Motor neuron (in vitro differentiated cells): ENCODE measurements around the gene HS2ST1. TPM values are rescaled to one million over a fixed set of nuclear protein-coding genes. Genes with fewer than 3 reads are reported as not detected.

ENCODE experiments used
- ATAC-seq, 8 experiments: fragments of 200-7000 bp; cut with Tn5 transposase; replicated peaks in 6 of 8; 2 replicates each; pipeline ENCODE4 v1.8.0; 2021; ENCODE audit warnings: mild to moderate bottlenecking in 8 of 8, moderate library complexity in 8 of 8
- H3K27ac ChIP-seq, 2 donors: fragments of 250-450 bp; sonication (Bioruptor Pico); 2 replicates each; pipeline ENCODE4 v1.9.0; 2021; ENCODE audit warnings: antibody characterized with exemption in 2 of 2, mild to moderate bottlenecking in 2 of 2, moderate library complexity in 1 of 2
- H3K4me1 ChIP-seq, 2 donors: fragments of 250-450 bp; sonication (Bioruptor Pico); replicated peaks in 1 of 2; 2 replicates each; pipeline ENCODE4 v1.6.1; 2021; ENCODE audit warnings: antibody characterized with exemption in 2 of 2, mild to moderate bottlenecking in 2 of 2, moderate library complexity in 1 of 2
- H3K4me3 ChIP-seq, 5 donors: fragments of 250-450 bp; sonication (Bioruptor Pico); 2 replicates each; pipeline ENCODE4 v1.9.0; 2021; ENCODE audit warnings: antibody characterized with exemption in 5 of 5, mild to moderate bottlenecking in 5 of 5, moderate library complexity in 4 of 5
- WGBS, 10 experiments: fragments of 450-650 bp; shearing (Covaris generic); methylation state at CpG; one replicate each; pipeline ENCODE4 v1.0.0; 2022; 5-methylcytosine and 5-hydroxymethylcytosine counted together
- in situ Hi-C, 9 experiments: fragments of 400-800 bp; cut with MboI; loops; one replicate each; pipeline ENCODE4 v1.15.0; 2021; ENCODE audit warnings: low sequenced_read_pairs in 9 of 9, low pct_unique_long_range_greater_than_20kb in 2 of 9; ENCODE audit not compliant: unreplicated experiment in 9 of 9
- total RNA-seq, 8 experiments: library from RNA; unstranded; fragments of 300-600 nt; gene quantifications; 2 replicates each; pipeline versions ENCODE4 v1.2.3 to v1.2.4, GENCODE V29; 2022

Gene HS2ST1
- total RNA-seq, 8 experiments from 2014 or later, result 12.2 to 43.6 (median 23.0) TPM

- in situ Hi-C loops, result no loop called here
- Histone ChIP-seq H3K4me3 (no peak overlapping the region), H3K27ac (no peak overlapping the region), H3K4me1 (peaks cover 0 to 5% of the 10 kb centered on the region in 2 donors)
- ATAC-seq, result peak in 2 of 8 experiments; percentile 41 to 60
Measured at GRCh38 chr1:87072411-87072810, 158.0 kb downstream of the HS2ST1 start.

GRCh38 chr1:87072904-87073303, 158.5 kb downstream of the HS2ST1 start:
- ATAC-seq, result no peak
- in situ Hi-C loops, result no loop called here
- Histone ChIP-seq H3K4me3 (no peak overlapping the region), H3K4me1 (peaks cover 0 to 5% of the 10 kb centered on the region in 2 donors), H3K27ac (no peak overlapping the region)
- WGBS, 10 experiments, result 89 to 100% (median 93%) methylated on average over 1 to 7 of the region's 7 CpGs

- Histone ChIP-seq H3K27ac (no peak overlapping the region), H3K4me3 (no peak overlapping the region), H3K4me1 (peaks cover 0 to 5% of the 10 kb centered on the region in 2 donors)
- ATAC-seq, result peak in 1 of 8 experiments; percentile 12
- in situ Hi-C loops, result no loop called here
- 63 to 100% (median 95%) methylated on average over 1 to 2 of the region's 2 CpGs; no CpG with 5 or more reads in 2 of the 10 experiments for WGBS, 10 experiments
Measured at GRCh38 chr1:87074001-87074795, 159.8 kb downstream of the HS2ST1 start.

- Histone ChIP-seq H3K4me3 (no peak overlapping the region), H3K27ac (no peak overlapping the region), H3K4me1 (peaks cover 0 to 3% of the 10 kb centered on the region in 2 donors)
- 82 to 100% (median 94%) methylated on average over 2 of the region's 2 CpGs; no CpG with 5 or more reads in 3 of the 10 experiments for WGBS, 10 experiments
- no peak for ATAC-seq
- in situ Hi-C loops, result loop anchor here in 4 of 9 experiments (25.0 kb wide), 2 partner anchors 241 to 691 kb away; partner anchors contain the start of gene ODF2L (in 1 of the 4)
Measured at GRCh38 chr1:87077959-87078639, 163.7 kb downstream of the HS2ST1 start.

- no peak overlapping the region for H3K27ac ChIP-seq
- in situ Hi-C loops, result loop anchor here in 4 of 9 experiments (25.0 kb wide), 2 partner anchors 247 to 697 kb away; partner anchors contain the start of gene ODF2L (in 1 of the 4)
- H3K4me1 ChIP-seq, result peaks cover 0 to 7% of the 10 kb centered on the region in 2 donors
- ATAC-seq, result peak in 3 of 8 experiments; percentile 44 to 52 (median 50)
- H3K4me3 ChIP-seq, result no peak overlapping the region
- WGBS, 10 experiments, result 0 to 90% (median 79%) methylated on average over 1 to 3 of the region's 3 CpGs
Measured at GRCh38 chr1:87084244-87084836, 169.9 kb downstream of the HS2ST1 start.

GRCh38 chr1:87086120-87086519, 171.7 kb downstream of the HS2ST1 start:
- no peak for ATAC-seq
- 70 to 100% (median 92%) methylated on average over 1 to 8 of the region's 8 CpGs; no CpG with 5 or more reads in 1 of the 10 experiments for WGBS, 10 experiments
- no peak overlapping the region for H3K4me3 ChIP-seq
- H3K27ac ChIP-seq, result no peak overlapping the region
- peaks cover 0 to 7% of the 10 kb centered on the region in 2 donors for H3K4me1 ChIP-seq
- in situ Hi-C loops, result loop anchor here in 4 of 9 experiments (25.0 kb wide), 2 partner anchors 249 to 699 kb away; partner anchors contain the start of gene ODF2L (in 1 of the 4)

- no peak for ATAC-seq
- Histone ChIP-seq H3K27ac (no peak overlapping the region), H3K4me1 (no peaks in the 10 kb centered on the region), H3K4me3 (no peak overlapping the region)
- WGBS, 10 experiments, result 74 to 94% (median 83%) methylated on average over 1 to 5 of the region's 5 CpGs
- in situ Hi-C loops, result loop anchor here in 4 of 9 experiments (25.0 kb wide), 2 partner anchors 252 to 702 kb away; partner anchors contain the start of gene ODF2L (in 1 of the 4)
Measured at GRCh38 chr1:87089070-87089736, 174.8 kb downstream of the HS2ST1 start.

GRCh38 chr1:87089823-87090222, 175.4 kb downstream of the HS2ST1 start:
- WGBS, 10 experiments, result 33 to 94% (median 79%) methylated on average over 1 to 2 of the region's 2 CpGs; no CpG with 5 or more reads in 3 of the 10 experiments
- in situ Hi-C loops, result loop anchor here in 4 of 9 experiments (25.0 kb wide), 2 partner anchors 253 to 703 kb away; partner anchors contain the start of gene ODF2L (in 1 of the 4)
- no peak for ATAC-seq
- H3K27ac ChIP-seq, result no peak overlapping the region
- no peaks in the 10 kb centered on the region for H3K4me1 ChIP-seq
- H3K4me3 ChIP-seq, result no peak overlapping the region

- no peak for ATAC-seq
- Histone ChIP-seq H3K4me3 (no peak overlapping the region), H3K4me1 (no peaks in the 10 kb centered on the region), H3K27ac (no peak overlapping the region)
- WGBS, 10 experiments, result 92 to 100% (median 96%) methylated on average over 2 of the region's 2 CpGs
- in situ Hi-C loops, result loop anchor here in 4 of 9 experiments (25.0 kb wide), 2 partner anchors 254 to 704 kb away; partner anchors contain the start of gene ODF2L (in 1 of the 4)
Measured at GRCh38 chr1:87091425-87091824, 177.0 kb downstream of the HS2ST1 start.

- Histone ChIP-seq H3K27ac (no peak overlapping the region), H3K4me1 (no peaks in the 10 kb centered on the region), H3K4me3 (no peak overlapping the region)
- in situ Hi-C loops, result loop anchor here in 4 of 9 experiments (25.0 kb wide), 2 partner anchors 256 to 706 kb away; partner anchors contain the start of gene ODF2L (in 1 of the 4)
- 88 to 100% (median 98%) methylated on average over 3 of the region's 3 CpGs for WGBS, 10 experiments
- no peak for ATAC-seq
Measured at GRCh38 chr1:87092846-87093245, 178.4 kb downstream of the HS2ST1 start.

- 90 to 100% (median 97%) methylated on average over 2 to 4 of the region's 4 CpGs for WGBS, 10 experiments
- ATAC-seq, result no peak
- no peak overlapping the region for H3K4me3 ChIP-seq
- no peak overlapping the region for H3K27ac ChIP-seq
- no peaks in the 10 kb centered on the region for H3K4me1 ChIP-seq
- in situ Hi-C loops, result loop anchor here in 4 of 9 experiments (25.0 kb wide), 2 partner anchors 256 to 706 kb away; partner anchors contain the start of gene ODF2L (in 1 of the 4)
Measured at GRCh38 chr1:87093286-87093685, 178.9 kb downstream of the HS2ST1 start.

GRCh38 chr1:87094238-87094637, 179.8 kb downstream of the HS2ST1 start:
- no peaks in the 10 kb centered on the region for H3K4me1 ChIP-seq
- no peak for ATAC-seq
- H3K4me3 ChIP-seq, result no peak overlapping the region
- in situ Hi-C loops, result loop anchor here in 4 of 9 experiments (25.0 kb wide), 2 partner anchors 257 to 707 kb away; partner anchors contain the start of gene ODF2L (in 1 of the 4)
- no peak overlapping the region for H3K27ac ChIP-seq
- WGBS, 10 experiments, result 86 to 100% (median 95%) methylated on average over 1 to 2 of the region's 2 CpGs; no CpG with 5 or more reads in 2 of the 10 experiments
